Activated CD4-positive, alpha-beta T cell treated with anti-CD3 and anti-CD28 coated beads, Interleukin-2, amount 10 ng/mL, durations not matched to agents 24 days and 14 days (primary cell): ENCODE results near the gene SYNGR4. TPM values are rescaled to one million over a fixed set of nuclear protein-coding genes. Genes with fewer than 3 reads are reported as not detected.
A peak's percentile ranks its signal among the peaks of the same experiment; 100 is the strongest.

Experiments
- DNase-seq: peaks from one replicate; pipeline ENCODE4 v3.0.0; 2022
- H3K27ac Mint-ChIP-seq: one replicate; pipeline ENCODE4 v1.8.0; 2022; ENCODE audit warnings: mild to moderate bottlenecking, mixed read lengths
- H3K27me3 Mint-ChIP-seq: one replicate; pipeline ENCODE4 v1.8.0; 2022; ENCODE audit warnings: mixed read lengths
- H3K36me3 Mint-ChIP-seq: one replicate; pipeline ENCODE4 v1.8.0; 2022; ENCODE audit warnings: low read depth, mild to moderate bottlenecking, mixed read lengths
- H3K4me1 Mint-ChIP-seq: one replicate; pipeline ENCODE4 v1.8.0; 2021; ENCODE audit warnings: mixed read lengths
- H3K4me3 Mint-ChIP-seq: one replicate; pipeline ENCODE4 v1.8.0; 2022; ENCODE audit warnings: mild to moderate bottlenecking, moderate library complexity, mixed read lengths
- H3K9me3 Mint-ChIP-seq: one replicate; pipeline ENCODE4 v1.8.0; 2021; ENCODE audit warnings: mixed read lengths
- intact Hi-C: fragments of 100-400 bp; cut with micrococcal nuclease; formaldehyde crosslinking; loops from one replicate; pipeline ENCODE4 v1.15.1; 2023
- total RNA-seq: library from RNA; stranded (reverse); gene quantifications from 2 replicates; pipeline ENCODE4 v1.2.3, GENCODE V29; 2022

Gene SYNGR4
- total RNA-seq, 1 donor from 2014 or later = not detected

DNA sequence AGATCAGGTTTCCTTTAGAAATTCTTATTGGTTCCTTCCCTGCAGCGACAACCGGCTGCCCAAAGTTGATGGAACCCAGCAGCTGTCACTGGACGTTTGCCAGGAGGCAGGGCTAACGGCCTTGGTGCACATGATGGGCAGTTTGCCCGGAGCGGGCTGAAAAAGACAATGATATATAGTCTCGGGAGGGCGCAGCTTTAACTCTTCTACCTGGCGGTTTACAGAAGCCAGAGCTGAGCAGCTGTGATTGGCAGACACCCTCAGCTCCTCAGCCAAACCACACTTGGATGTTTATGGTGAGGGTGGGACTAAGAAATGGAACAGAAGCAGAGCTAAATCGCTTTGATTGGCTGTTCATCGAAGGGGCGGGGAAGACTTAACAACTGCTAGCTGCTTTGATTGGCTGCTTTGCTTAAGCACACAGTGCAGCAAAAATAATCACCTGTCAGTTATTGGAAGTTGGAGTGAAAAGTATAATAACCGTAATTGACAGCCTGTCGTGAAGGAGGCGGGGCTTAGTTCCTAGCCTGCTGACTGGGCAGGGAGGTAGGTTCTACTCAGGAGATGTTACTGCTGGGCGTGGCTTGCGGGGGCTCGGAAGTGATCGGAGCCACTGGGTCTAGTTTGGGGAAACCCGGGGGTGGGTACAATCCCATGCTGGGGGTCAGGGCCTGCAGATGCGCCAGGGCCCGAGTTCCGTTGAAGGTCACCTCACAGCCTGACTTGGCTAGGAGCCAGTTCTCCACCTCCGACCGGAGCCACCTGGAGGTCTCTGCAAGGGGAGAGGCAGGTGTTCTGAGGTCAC lies 31.3 kb upstream of the SYNGR4 start:
- Mint-ChIP-seq H3K4me1 (peaks cover 52% of the 10 kb centered on the region), H3K4me3 (peak overlapping the region; percentile 91), H3K36me3 (peaks cover 32% of the 10 kb centered on the region), H3K27ac (peak overlapping the region; percentile 90), H3K9me3 (no peaks in the 10 kb centered on the region), H3K27me3 (no peaks in the 10 kb centered on the region)
- DNase-seq = peak; percentile 98
- intact Hi-C loops = loop anchor here (1.0 to 10.0 kb wide), 5 partner anchors 8 to 382 kb away; partner anchors contain the start of genes DBP, EMP3 and MAMSTR

DNA sequence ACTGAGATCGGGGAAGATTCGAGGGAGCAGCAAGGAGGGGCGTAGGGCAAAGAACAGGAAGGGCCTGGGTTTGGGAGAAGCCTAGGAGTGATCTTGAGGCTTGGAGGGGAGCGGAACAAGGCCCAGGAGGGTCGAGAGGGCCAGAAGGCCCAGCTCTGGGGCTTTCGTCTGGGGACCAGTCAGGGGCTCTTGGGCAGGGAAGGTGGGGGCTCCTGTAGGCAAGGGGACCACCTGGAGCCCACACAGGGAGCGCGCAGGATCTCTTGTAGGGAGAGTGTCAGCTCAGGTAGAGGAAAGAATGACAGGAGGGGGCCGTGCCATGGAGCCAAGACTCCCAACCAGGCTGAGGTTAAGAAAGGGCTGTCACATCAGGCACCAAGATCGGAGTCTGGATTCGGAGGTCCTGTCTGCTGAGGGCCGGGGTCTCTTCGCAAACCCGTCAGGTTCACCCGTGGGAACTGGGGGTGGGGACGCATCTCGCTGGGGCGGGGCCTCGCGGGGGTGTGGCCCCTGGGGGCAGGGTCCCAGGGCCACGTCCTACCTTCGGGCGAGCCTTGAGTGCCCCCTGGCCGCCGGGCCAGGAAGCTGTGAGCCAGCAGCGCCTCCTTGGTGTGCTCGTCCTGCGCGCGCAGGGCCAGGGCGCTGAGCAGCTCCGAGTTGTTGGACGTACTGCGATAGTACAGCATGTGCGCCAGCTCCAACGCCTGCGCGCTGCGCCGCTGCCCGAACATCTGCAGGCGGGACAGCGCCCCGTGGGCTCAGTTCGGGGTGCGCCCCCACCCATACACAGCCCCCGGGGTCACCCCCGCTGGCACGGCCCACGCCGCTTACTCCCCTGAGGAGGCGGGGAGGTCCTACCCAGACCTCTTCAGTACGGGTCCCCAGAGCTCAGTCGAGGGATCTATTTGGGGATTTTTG lies 30.4 kb upstream of the SYNGR4 start:
- Mint-ChIP-seq H3K27ac (peak overlapping the region; percentile 90), H3K36me3 (peaks cover 26% of the 10 kb centered on the region), H3K4me1 (peaks cover 52% of the 10 kb centered on the region), H3K27me3 (no peaks in the 10 kb centered on the region), H3K9me3 (no peaks in the 10 kb centered on the region), H3K4me3 (peak overlapping the region; percentile 91)
- DNase-seq = peak; percentile 98
- intact Hi-C loops = loop anchor here (1.0 to 10.0 kb wide), 6 partner anchors 8 to 381 kb away; partner anchors contain the start of genes DBP, EMP3, MAMSTR and TMEM143

DNA sequence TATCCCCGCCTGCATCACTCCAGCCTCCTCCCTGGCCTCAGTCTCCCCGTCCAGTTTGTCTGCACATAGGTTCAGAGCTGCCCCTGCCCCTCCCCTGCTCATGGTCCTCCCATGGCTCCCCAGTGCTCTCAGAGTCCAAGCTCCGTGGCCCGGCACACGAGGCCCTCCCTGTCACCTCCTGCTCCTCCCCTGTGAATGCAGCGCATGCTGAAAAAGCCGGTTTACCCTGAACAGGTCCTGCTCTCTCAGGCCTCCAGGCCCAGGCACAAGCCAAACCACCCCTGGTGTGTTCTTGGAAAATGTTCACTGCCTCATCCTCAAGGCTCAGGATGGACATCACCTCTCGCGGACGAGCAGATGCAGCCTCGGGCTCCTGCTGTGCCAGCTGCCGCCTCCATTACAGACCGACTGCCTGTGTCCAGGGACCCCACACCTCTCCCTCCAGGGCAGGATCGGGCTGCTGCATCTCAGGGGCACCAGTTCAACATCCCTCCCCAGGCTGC lies 25.9 kb upstream of the SYNGR4 start:
- Mint-ChIP-seq H3K27ac (no peak overlapping the region), H3K4me3 (no peak overlapping the region), H3K36me3 (peaks cover 3% of the 10 kb centered on the region), H3K9me3 (no peaks in the 10 kb centered on the region), H3K27me3 (no peaks in the 10 kb centered on the region), H3K4me1 (peaks cover 12% of the 10 kb centered on the region)
- intact Hi-C loops = loop anchor here (10.0 kb wide), 1 partner anchor 376 kb away; the partner anchor contains the start of gene MAMSTR
- no peak for DNase-seq

DNA sequence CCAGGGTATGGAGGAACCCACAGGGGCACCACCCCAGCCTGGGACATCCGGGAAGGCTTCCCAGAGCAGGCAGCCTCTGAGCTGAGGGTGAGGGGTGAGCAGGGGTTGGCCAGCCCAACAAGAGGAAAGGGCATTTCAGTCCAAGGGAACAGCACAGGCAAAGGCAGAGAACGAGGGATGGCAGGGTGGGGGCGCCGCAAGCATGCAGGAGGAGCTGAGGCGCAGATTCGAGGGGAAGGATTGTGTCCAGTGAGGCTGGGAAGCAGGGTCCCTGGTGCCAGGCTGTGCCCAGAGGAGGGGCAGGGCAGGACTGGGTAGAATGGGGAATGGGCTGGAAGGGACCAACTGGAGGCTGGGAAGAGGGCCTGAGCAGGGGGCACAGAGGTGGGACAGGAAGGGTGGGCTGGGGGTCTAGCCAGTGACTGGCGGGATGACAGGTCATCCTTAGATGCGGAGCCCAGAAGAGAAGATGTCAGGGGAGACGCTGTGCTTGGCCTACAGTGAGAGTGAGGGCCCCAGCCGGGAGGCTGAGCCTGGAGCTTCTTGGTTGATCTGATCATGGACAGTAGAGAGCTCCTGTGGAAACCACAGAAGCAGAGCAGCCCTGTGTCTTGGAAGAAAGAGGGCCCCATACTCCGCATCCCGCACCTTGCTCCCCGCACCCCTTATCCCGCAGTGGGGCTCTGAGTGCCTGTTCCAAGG lies 25.2 kb upstream of the SYNGR4 start:
- no peaks in the 10 kb centered on the region for H3K27me3 Mint-ChIP-seq
- no peaks in the 10 kb centered on the region for H3K9me3 Mint-ChIP-seq
- intact Hi-C loops = loop anchor here (10.0 kb wide), 1 partner anchor 376 kb away; the partner anchor contains the start of gene MAMSTR
- no peak overlapping the region for H3K27ac Mint-ChIP-seq
- DNase-seq = no peak
- H3K4me3 Mint-ChIP-seq = no peak overlapping the region
- H3K36me3 Mint-ChIP-seq = peaks cover 3% of the 10 kb centered on the region
- peaks cover 9% of the 10 kb centered on the region for H3K4me1 Mint-ChIP-seq

DNA sequence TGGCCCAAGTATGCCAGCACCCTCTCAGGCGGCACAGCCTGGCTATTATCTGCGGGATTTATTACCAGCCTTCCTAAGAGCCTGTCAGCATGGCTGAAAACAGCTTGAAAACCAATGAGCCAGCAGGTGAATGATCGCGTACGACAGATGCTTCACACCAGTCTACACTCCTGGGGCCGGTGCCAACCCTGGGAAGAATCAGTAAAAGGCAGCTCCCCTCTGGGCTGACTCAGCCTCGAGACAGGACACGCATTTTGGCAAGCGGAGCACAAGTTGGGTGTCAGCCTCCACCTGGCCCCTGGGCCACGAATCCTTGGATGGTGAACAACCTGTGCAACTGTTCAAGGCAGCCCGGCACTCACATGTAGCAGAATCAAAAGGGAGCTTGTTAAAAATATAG lies 23.2 kb upstream of the SYNGR4 start:
- Mint-ChIP-seq H3K27me3 (no peaks in the 10 kb centered on the region), H3K9me3 (no peaks in the 10 kb centered on the region), H3K4me3 (no peak overlapping the region), H3K27ac (no peak overlapping the region), H3K4me1 (no peaks in the 10 kb centered on the region), H3K36me3 (peaks cover 1% of the 10 kb centered on the region)
- no peak for DNase-seq
- intact Hi-C loops = no loop called here

DNA sequence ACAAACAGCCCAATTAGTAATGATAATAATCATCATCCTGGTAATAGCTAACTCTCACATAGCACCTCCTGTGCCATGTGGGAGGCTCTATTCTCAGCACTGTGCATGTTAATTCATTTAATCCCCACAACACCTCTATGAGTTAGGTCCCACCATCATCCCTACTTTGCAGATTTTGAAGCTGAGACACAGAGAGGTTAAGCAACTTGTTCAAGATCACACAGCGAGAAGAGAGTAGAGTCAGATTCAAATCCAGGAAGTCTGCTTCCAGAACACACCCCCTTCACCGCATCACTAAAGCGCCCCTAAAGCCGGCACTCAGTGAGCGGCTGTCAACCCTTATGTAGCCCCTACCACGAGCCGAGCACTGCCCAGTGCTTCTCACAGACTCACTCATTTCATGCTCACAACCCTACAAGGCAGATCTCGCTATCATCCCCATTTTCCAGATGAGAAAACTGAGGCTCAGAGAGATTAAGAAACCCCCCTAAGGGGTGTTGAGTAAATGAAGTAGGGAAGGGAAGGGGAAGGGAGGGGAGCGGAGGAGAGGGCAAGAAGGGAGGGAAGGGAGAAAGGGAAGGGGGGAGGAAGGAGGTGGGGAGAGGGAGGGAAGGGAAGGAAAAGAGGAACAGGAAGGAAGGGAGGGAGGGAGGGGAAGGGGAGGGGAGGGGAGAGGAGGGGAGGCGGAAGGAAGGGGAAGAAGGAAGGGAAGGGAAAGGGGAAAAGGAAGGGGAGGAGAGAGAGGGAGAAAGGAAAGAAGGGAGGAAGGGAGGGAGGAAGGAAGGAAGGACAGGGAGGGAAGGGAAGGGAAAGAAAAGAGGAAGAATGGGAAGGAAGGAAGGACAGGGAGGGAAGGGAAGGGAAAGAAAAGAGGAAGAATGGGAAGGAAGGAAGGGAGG lies 22.4 kb upstream of the SYNGR4 start:
- Mint-ChIP-seq H3K27me3 (no peaks in the 10 kb centered on the region), H3K27ac (no peak overlapping the region), H3K4me1 (no peaks in the 10 kb centered on the region), H3K4me3 (no peak overlapping the region), H3K9me3 (no peaks in the 10 kb centered on the region), H3K36me3 (peaks cover 1% of the 10 kb centered on the region)
- no peak for DNase-seq
- intact Hi-C loops = no loop called here

DNA sequence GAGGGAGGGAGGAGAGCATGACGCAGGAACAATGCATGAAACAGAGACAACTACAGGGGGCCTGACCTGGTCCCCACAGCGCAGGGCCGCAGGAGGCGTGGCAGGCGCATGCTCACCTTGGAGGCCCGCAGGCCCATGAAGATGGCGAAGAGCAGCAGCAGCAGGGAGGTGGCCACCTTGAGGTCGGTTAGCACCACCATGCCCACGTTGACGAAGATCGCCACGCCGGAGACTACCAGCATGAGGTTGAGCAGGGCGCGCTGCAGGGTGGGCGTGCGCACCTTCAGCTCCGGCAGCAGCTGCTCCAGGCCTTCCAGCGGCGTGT lies 21.8 kb upstream of the SYNGR4 start:
- intact Hi-C loops = no loop called here
- no peaks in the 10 kb centered on the region for H3K9me3 Mint-ChIP-seq
- no peak for DNase-seq
- H3K27ac Mint-ChIP-seq = no peak overlapping the region
- H3K36me3 Mint-ChIP-seq = peaks cover 1% of the 10 kb centered on the region
- no peak overlapping the region for H3K4me3 Mint-ChIP-seq
- H3K27me3 Mint-ChIP-seq = no peaks in the 10 kb centered on the region
- no peaks in the 10 kb centered on the region for H3K4me1 Mint-ChIP-seq

DNA sequence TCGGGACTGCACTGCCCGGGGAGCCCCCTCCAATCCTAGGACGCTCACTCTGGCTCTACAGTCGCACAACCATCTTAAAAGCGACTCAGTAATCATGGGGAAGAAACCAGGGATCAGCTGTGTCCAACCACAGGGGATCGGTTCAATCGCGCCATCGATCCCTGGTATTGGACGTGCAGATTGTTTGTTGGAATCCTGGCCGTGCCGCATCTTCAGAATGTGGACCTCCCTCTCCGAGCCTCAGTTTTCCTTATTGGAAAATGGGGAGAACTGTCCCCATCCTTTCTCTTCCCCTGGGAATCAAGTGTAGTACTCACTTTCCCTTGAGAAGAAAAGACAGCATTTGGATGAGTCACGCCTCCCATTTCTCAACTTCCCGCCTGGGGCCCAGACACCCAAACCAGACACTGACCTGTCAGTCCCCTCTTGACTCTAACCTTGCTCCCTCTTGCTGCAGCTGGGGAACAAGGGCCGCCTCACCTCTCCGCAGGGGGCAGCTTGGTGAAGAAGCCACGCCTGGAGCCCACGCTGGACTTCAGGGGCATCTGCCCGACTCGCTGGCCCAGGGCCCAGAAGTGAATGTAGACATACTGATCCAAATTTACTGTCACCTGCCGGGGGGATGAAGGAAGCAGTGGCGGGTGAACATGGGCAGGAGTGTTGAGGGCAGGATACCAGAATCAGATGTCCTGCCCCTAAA lies 21.2 kb upstream of the SYNGR4 start:
- Mint-ChIP-seq H3K4me1 (no peaks in the 10 kb centered on the region), H3K27ac (no peak overlapping the region), H3K36me3 (peaks cover 1% of the 10 kb centered on the region), H3K9me3 (no peaks in the 10 kb centered on the region), H3K4me3 (no peak overlapping the region), H3K27me3 (no peaks in the 10 kb centered on the region)
- DNase-seq = no peak
- intact Hi-C loops = no loop called here

DNA sequence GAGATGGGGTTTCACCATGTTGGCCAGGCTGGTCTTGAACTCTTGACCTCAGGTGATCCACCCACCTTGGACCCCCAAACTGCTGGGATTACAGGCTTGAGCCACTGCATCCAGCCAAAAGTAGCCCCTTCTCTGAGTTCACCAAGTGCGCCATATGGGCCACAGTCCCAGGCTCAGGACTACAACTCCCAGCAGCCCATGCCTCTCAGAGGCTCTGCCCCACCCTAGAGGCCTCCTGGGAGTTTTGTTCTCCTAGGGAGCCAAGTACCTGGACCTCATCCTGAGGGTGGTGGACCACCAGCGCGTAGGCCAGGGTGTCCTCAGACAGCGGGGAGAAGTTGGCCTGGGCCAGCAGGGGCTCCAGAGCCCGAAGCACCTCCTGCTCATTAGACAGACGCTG lies 19.3 kb upstream of the SYNGR4 start:
- no peaks in the 10 kb centered on the region for H3K4me1 Mint-ChIP-seq

DNA sequence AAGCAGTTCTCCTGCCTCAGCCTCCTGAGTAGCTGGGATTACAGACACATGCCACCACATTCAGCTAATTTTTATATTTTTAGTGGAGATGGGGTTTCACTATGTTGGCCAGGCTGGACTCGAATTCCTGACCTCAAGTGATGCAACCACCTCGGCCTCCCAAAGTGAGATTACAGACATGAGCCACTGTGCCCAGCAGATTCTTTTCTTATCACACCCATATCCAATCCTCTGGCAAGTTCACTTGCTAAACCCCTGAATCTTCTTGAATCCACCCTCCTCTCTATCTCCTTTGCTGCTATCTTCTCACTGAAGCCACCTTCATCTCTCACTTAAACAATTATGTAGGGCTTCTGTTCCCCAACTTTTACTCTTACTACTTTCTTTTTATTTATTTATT lies 18.0 kb upstream of the SYNGR4 start:
- Mint-ChIP-seq H3K27ac (peak overlapping the region; percentile 32), H3K4me3 (no peak overlapping the region), H3K9me3 (no peaks in the 10 kb centered on the region), H3K36me3 (peaks cover 5% of the 10 kb centered on the region), H3K4me1 (peaks cover 2% of the 10 kb centered on the region), H3K27me3 (no peaks in the 10 kb centered on the region)
- intact Hi-C loops = no loop called here
- no peak for DNase-seq

More for the DNA sequence above, 19.3 kb upstream of the SYNGR4 start:
- Mint-ChIP-seq H3K27ac (no peak overlapping the region), H3K4me3 (no peak overlapping the region), H3K36me3 (peaks cover 3% of the 10 kb centered on the region), H3K9me3 (no peaks in the 10 kb centered on the region), H3K27me3 (no peaks in the 10 kb centered on the region)
- intact Hi-C loops = no loop called here
- DNase-seq = no peak

DNA sequence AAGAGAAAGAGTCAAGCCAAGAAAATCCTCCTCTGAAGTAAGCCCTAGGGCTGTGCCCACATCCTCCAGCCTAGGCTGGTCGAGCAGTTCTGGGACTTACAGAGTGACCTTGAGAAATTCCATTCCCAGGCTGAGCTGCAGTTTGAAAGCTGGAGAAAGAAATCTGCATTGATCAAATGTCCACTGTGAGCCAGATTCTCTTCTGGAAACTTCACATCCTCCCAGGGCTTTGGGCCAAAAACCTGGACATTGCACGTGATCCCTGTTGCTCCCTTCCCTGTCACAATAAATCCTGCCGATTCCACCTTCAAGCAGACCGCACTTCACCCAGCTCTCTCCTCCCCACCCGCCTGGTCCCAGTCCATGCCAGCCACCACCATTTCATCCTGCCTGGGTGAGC lies 16.1 kb upstream of the SYNGR4 start:
- Mint-ChIP-seq H3K27ac (no peak overlapping the region), H3K4me3 (no peak overlapping the region)
- intact Hi-C loops = no loop called here

DNA sequence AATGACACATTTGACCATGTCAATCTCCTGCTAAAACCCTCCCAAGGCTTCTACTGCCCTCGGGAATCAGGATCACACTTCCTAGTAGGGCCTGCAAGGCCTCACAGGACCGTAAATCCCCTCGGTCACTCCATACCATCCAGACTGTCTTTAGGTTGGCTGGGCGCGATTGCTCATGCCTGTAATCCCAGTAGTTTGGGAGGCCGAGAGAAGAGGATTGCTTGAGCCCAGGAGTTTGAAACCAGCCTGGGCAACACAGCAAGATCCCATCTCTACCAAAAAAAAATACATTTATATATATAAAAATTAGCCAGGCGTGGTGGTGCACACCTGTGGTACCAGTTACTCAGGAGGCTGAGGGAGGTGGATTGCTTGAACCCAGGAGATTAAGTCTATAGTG lies 15.4 kb upstream of the SYNGR4 start:
- no peak overlapping the region for H3K4me3 Mint-ChIP-seq
- intact Hi-C loops = no loop called here
- DNase-seq = no peak
- H3K36me3 Mint-ChIP-seq = peaks cover 4% of the 10 kb centered on the region
- H3K4me1 Mint-ChIP-seq = peaks cover 8% of the 10 kb centered on the region
- no peaks in the 10 kb centered on the region for H3K27me3 Mint-ChIP-seq
- no peaks in the 10 kb centered on the region for H3K9me3 Mint-ChIP-seq
- no peak overlapping the region for H3K27ac Mint-ChIP-seq

More for the DNA sequence above, 16.1 kb upstream of the SYNGR4 start:
- Mint-ChIP-seq H3K4me1 (peaks cover 6% of the 10 kb centered on the region), H3K9me3 (no peaks in the 10 kb centered on the region), H3K27me3 (no peaks in the 10 kb centered on the region), H3K36me3 (peaks cover 4% of the 10 kb centered on the region)
- no peak for DNase-seq
